ENCODE measurements around the gene ING5. TPM values are rescaled to one million over a fixed set of nuclear protein-coding genes. Genes with fewer than 3 reads are reported as not detected.

ING5 gene
- total and polyA plus RNA-seq, 7 experiments from 2014 or later: 22.3 to 102 (median 55.6) TPM

DNA sequence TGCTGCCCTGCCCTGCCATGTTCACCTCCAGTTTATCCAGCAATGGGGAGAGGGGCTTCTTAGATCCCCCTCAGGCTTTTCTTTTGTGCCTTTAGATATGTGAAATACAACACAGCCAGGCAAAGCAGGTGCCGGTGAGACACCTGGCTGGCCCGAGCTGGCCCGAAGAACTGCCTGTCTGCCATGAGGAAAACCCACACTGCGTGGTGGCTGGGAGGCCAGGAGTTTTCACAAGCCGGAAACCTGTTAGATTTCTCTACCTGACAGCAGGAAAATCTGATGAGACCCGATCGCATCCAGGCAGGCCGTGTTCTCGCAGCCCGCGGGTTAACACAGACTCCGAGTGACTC lies 69.1 kb downstream of the ING5 start:
- Histone ChIP-seq H3K9me3 (ENCODE audit: control insufficient read depth in 2 of 3, low read length in 3 of 3) (no peaks in the 10 kb centered on the region), H3K4me3 (ENCODE audit: low read length) (no peak overlapping the region), H3K36me3 (ENCODE audit: control insufficient read depth in 2 of 3, insufficient read depth in 3 of 3, low read length in 3 of 3) (no peaks in the 10 kb centered on the region), H3K27ac (ENCODE audit: low read depth, low read length) (no peak overlapping the region), H3K27me3 (ENCODE audit: control insufficient read depth in 2 of 2, insufficient read depth in 2 of 2, low read length in 2 of 2) (no peaks in the 10 kb centered on the region), H3K4me1 (ENCODE audit: control insufficient read depth in 2 of 2, insufficient read depth in 2 of 2, low read length in 2 of 2) (peaks cover 8 to 10% of the 10 kb centered on the region in 2 donors)
- no peaks in the 10 kb centered on the region for H3K27me3 Mint-ChIP-seq
- no peak for DNase-seq
- intact Hi-C loops (cut with micrococcal nuclease): no loop called here
- H3K9me3 Mint-ChIP-seq: no peaks in the 10 kb centered on the region
- POLR2A ChIA-PET: interaction anchor here (0.6 kb wide), 1 partner anchor 11 kb away, joined by 3 read pairs; no protein-coding TSS in a partner anchor
- H3K36me3 Mint-ChIP-seq: no peaks in the 10 kb centered on the region
- no peak for ATAC-seq
- CTCF ChIA-PET: no interaction called here
- peaks cover 6 to 14% (median 12%) of the 10 kb centered on the region in 7 donors for H3K4me1 Mint-ChIP-seq
- peak overlapping the region in 1 of 10 donors; percentile 21 for H3K4me3 Mint-ChIP-seq
- no peak overlapping the region for H3K27ac Mint-ChIP-seq

DNA sequence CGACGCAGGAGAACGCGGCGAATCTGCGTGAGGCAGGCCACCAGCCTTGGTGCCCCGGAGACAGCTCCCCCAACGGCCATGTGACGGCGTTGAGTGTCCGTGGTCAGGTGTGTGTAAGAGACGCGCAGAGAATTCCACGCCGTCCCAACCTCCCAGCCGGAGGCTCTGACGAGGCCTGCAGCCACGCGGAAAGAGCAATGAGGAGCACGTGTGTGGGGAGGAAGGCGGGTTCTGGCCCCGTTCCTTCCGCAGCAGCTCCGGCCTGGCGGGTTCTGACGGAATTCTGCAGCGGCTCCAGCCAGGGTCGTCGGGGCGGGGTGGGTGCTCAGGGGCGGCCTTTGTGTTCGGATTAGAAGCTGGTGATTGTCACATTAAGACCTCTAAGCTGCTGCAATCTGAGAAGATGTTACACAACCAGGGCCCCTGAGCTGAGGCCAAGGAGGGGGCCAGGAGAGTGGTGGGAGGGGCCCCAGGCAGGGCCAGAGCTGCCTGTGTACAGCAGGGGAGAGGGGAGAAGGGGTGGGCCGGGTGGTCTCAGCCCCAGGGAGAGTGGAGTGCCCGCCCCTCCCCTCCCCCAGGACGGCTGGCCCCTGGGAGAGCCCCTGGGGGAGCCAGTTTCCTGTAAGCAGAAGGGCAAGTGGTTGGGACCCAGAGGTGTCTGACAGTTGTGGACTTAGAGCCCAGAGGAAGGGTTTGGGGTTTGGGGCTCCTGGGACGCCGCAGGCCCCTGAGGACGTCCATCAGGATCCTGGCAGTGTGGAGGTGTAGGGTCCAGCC lies 69.6 kb downstream of the ING5 start:
- DNase-seq: peak in 1 of 9 donors; percentile 14
- intact Hi-C loops (cut with micrococcal nuclease): no loop called here
- Histone ChIP-seq H3K4me3 (ENCODE audit: low read length) (no peak overlapping the region), H3K4me1 (ENCODE audit: control insufficient read depth in 2 of 2, insufficient read depth in 2 of 2, low read length in 2 of 2) (peaks cover 8 to 10% of the 10 kb centered on the region in 2 donors), H3K36me3 (ENCODE audit: control insufficient read depth in 2 of 3, insufficient read depth in 3 of 3, low read length in 3 of 3) (no peaks in the 10 kb centered on the region), H3K27ac (ENCODE audit: low read depth, low read length) (no peak overlapping the region), H3K9me3 (ENCODE audit: control insufficient read depth in 2 of 3, low read length in 3 of 3) (no peaks in the 10 kb centered on the region), H3K27me3 (ENCODE audit: control insufficient read depth in 2 of 2, insufficient read depth in 2 of 2, low read length in 2 of 2) (no peaks in the 10 kb centered on the region)
- ChIA-PET CTCF (no interaction called here), POLR2A (no interaction called here)
- peak overlapping the region in 6 of 10 donors; percentile 53 to 76 (median 66) for H3K4me3 Mint-ChIP-seq
- no peaks in the 10 kb centered on the region for H3K27me3 Mint-ChIP-seq
- peak overlapping the region in 7 of 9 donors; percentile 22 to 86 (median 66) for H3K27ac Mint-ChIP-seq
- ATAC-seq: no peak
- peaks cover 6 to 14% (median 12%) of the 10 kb centered on the region in 7 donors for H3K4me1 Mint-ChIP-seq
- H3K36me3 Mint-ChIP-seq: no peaks in the 10 kb centered on the region
- H3K9me3 Mint-ChIP-seq: no peaks in the 10 kb centered on the region

DNA sequence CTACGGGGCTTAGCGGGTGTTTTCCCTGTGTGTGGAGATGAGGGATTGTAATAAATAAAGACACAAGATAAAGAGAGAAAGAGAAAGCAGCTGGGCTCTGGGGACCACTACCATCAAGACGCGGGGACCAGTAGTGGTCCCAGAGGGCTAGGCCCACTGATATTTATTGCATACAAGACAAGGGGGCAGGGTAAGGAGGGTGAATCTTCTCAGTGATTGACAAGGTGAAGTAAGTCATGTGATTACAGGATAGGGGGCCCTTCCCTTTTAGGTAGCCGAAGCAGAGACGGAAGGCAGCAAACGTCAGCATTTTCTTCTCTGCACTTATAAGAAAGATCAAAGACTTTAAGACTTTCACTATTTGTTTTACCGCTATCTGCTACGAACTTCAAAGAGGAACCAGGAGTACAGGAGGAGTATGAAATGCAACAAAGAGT lies 70.2 kb downstream of the ING5 start:
- intact Hi-C loops (cut with micrococcal nuclease): no loop called here
- no peak for ATAC-seq
- Histone ChIP-seq H3K27ac (ENCODE audit: low read depth, low read length) (no peak overlapping the region), H3K36me3 (ENCODE audit: control insufficient read depth in 2 of 3, insufficient read depth in 3 of 3, low read length in 3 of 3) (no peaks in the 10 kb centered on the region), H3K4me1 (ENCODE audit: control insufficient read depth in 2 of 2, insufficient read depth in 2 of 2, low read length in 2 of 2) (peaks cover 8 to 10% of the 10 kb centered on the region in 2 donors), H3K4me3 (ENCODE audit: low read length) (no peak overlapping the region), H3K27me3 (ENCODE audit: control insufficient read depth in 2 of 2, insufficient read depth in 2 of 2, low read length in 2 of 2) (no peaks in the 10 kb centered on the region), H3K9me3 (ENCODE audit: control insufficient read depth in 2 of 3, low read length in 3 of 3) (no peaks in the 10 kb centered on the region)
- Mint-ChIP-seq H3K27ac (peak overlapping the region in 8 of 9 donors; percentile 22 to 86 (median 56)), H3K36me3 (no peaks in the 10 kb centered on the region), H3K4me3 (peak overlapping the region in 9 of 10 donors; percentile 2 to 76 (median 57)), H3K4me1 (peaks cover 6 to 14% (median 12%) of the 10 kb centered on the region in 7 donors), H3K9me3 (no peaks in the 10 kb centered on the region), H3K27me3 (no peaks in the 10 kb centered on the region)
- ChIA-PET CTCF (interaction anchor here (1.0 kb wide), 1 partner anchor 106 kb away, joined by 3 read pairs; no protein-coding TSS in a partner anchor), POLR2A (no interaction called here)
- DNase-seq: peak in 8 of 9 donors; percentile 10 to 53 (median 35)

DNA sequence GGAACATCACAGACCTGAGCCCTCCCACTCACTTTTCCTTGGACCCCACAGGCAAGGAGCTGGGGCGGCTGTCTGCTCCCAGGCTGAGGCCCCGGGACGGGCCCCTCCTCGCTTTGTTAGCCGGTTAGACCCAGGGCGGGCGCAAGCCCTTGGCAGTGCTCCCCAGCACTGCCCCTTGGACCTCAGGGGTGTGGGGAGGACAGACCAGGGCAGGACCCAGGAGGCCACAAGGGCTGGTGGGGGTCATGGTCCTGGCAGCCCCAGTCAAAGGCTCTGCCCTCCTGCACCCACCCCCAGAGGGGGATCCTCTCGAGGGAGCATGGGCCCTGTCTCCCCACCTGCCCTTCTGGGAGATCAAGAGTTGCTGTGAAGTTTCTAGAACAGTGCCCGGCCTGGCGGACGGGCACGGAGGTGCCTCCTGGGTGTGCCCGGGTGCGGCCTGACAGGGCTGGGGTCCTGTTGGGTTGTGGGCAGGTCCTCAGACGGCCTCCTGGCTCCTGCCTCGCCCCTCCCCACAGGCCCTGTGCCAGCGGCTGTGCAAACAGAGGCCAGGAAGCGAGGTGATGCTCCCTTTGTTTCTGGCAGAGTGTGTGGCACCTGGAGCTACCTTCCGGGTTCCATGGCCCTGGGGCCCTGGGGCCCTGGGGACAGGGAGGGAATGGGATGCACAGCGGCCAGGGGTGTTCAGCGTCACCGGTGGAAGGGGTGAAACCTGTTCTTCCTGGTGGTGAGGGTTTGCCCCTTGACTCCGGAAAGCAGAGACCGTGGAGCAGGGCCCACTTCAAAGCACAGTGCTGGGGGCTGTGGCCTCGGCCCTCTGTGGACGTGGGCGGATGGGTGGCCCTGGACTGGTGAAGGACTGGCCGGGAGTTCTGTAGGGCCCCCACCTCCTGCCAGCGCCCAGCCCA lies 71.9 kb downstream of the ING5 start:
- H3K9me3 ChIP-seq (ENCODE audit: control insufficient read depth in 2 of 3, low read length in 3 of 3): no peaks in the 10 kb centered on the region
- ChIA-PET CTCF (interaction anchor here (0.6 kb wide), 1 partner anchor 9 kb away, joined by 3 read pairs; no protein-coding TSS in a partner anchor), POLR2A (no interaction called here)
- intact Hi-C loops (cut with micrococcal nuclease): no loop called here
- no peak overlapping the region for H3K27ac ChIP-seq (ENCODE audit: low read depth, low read length)
- H3K9me3 Mint-ChIP-seq: peaks cover 0 to 2% (median 0%) of the 10 kb centered on the region in 11 donors
- no peak overlapping the region for H3K27ac Mint-ChIP-seq
- DNase-seq: peak in 1 of 9 donors; percentile 19
- no peaks in the 10 kb centered on the region for H3K36me3 Mint-ChIP-seq
- H3K4me1 ChIP-seq (ENCODE audit: control insufficient read depth in 2 of 2, insufficient read depth in 2 of 2, low read length in 2 of 2): peaks cover 8 to 10% of the 10 kb centered on the region in 2 donors
- H3K27me3 ChIP-seq (ENCODE audit: control insufficient read depth in 2 of 2, insufficient read depth in 2 of 2, low read length in 2 of 2): no peaks in the 10 kb centered on the region
- ATAC-seq: no peak
- no peak overlapping the region for H3K4me3 ChIP-seq (ENCODE audit: low read length)
- H3K4me1 Mint-ChIP-seq: peaks cover 6 to 14% (median 12%) of the 10 kb centered on the region in 7 donors
- H3K27me3 Mint-ChIP-seq: no peaks in the 10 kb centered on the region
- H3K36me3 ChIP-seq (ENCODE audit: control insufficient read depth in 2 of 3, insufficient read depth in 3 of 3, low read length in 3 of 3): no peaks in the 10 kb centered on the region
- no peak overlapping the region for H3K4me3 Mint-ChIP-seq

DNA sequence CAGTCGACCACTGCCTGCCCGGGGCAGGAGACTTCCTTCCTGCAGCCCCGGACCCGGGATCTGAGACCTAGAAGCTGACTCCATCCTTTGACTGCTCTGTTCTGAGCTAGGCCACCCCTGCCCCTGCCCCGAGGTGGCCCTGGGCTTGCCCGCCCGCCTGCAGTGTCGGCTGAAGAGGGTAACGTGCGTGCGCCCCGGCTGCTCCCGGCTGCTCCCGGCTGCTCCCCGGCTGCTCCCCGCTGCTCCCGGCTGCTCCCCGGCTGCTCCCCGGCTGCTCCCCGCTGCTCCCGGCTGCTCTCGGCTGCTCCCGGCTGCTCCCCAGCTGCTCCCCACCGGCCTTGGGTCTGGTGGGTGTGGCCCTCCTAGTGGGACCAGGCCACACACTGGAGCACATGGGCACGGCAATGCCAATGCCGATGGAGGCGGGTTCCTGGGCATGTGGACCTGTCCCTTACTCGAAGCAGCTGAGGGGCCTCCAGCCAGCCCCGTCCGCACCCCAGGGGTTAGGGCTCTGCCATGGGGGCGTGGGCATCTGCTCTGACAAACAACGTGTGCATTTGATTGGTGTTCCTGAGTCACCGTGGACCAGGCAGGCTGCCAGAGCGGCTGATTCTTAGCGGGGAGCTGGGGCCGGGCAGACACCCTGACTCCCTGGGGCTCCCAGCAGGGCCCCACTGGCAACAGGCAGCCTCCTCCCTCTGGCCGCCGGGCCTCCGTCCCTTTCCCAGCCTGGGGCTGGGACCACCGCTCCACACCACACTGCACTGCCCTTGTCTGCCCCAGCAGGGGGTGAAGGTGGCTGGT lies 72.8 kb downstream of the ING5 start:
- intact Hi-C loops (cut with micrococcal nuclease): no loop called here
- DNase-seq: peak in 1 of 9 donors; percentile 19
- Mint-ChIP-seq H3K4me3 (no peak overlapping the region), H3K27ac (no peak overlapping the region), H3K4me1 (peaks cover 6 to 14% (median 12%) of the 10 kb centered on the region in 7 donors), H3K27me3 (no peaks in the 10 kb centered on the region), H3K9me3 (peaks cover 0 to 2% (median 0%) of the 10 kb centered on the region in 11 donors), H3K36me3 (no peaks in the 10 kb centered on the region)
- no peak for ATAC-seq
- H3K27me3 ChIP-seq (ENCODE audit: control insufficient read depth in 2 of 2, insufficient read depth in 2 of 2, low read length in 2 of 2): no peaks in the 10 kb centered on the region
- H3K36me3 ChIP-seq (ENCODE audit: control insufficient read depth in 2 of 3, insufficient read depth in 3 of 3, low read length in 3 of 3): no peaks in the 10 kb centered on the region
- H3K27ac ChIP-seq (ENCODE audit: low read depth, low read length): no peak overlapping the region
- H3K9me3 ChIP-seq (ENCODE audit: control insufficient read depth in 2 of 3, low read length in 3 of 3): no peaks in the 10 kb centered on the region
- ChIA-PET CTCF (no interaction called here), POLR2A (no interaction called here)
- H3K4me1 ChIP-seq (ENCODE audit: control insufficient read depth in 2 of 2, insufficient read depth in 2 of 2, low read length in 2 of 2): peaks cover 8 to 10% of the 10 kb centered on the region in 2 donors
- no peak overlapping the region for H3K4me3 ChIP-seq (ENCODE audit: low read length)

Data from naive thymus-derived CD4-positive, alpha-beta T cell (primary cell).